ENCODE measurements around the gene COX6A2.
A peak's percentile ranks its signal among the peaks of the same experiment; 100 is the strongest.
"Not testable (repeated sequence)": the region's sequence is repeated elsewhere in the genome, so short reads cannot be mapped to it uniquely, and the experiment has no call there.

Gene COX6A2

DNA sequence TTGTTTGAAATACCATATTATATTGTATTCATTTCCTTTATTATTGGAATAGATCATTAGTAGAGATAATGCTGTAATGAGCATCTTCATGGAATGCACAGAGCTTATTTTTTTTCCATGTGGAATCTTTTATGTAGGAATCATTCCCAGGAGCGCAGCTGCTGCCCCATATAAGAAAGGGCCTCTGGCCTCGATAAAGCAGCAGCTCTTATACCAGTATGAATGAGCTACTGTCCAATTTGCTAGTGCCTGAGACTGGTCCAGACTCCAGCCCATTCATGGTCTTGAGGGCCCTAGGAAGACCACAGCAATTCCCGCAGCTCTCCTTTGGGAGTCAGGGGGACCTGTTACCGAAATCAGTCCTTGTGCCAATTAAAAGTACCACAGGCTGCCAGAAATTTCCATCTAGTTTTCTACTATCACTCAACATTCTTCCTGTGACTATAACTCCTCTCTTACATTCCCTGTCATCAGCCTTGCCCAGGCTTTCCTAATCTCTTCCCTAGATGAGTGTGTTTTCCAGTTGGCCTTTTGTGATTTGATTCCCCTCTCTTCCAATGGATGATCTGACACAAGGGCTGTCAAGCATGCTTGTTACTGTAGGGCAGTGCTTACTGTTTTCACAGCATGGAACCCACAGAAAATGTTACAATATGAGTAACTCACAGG, 12.5 kb upstream of the COX6A2 start:
- H2BK15ac ChIP-seq (replicated peaks; ENCODE audit: low read depth) = no peak overlapping the region
- no peak for DNase-seq
- no peaks in the 10 kb centered on the region for H3K79me1 ChIP-seq (ENCODE audit: low read length)
- H3K27ac ChIP-seq (ENCODE audit: low read depth, low read length) = no peak overlapping the region
- no peaks in the 10 kb centered on the region for H3K27me3 ChIP-seq (ENCODE audit: insufficient read depth, low read length, poor library complexity)
- H3K36me3 ChIP-seq (ENCODE audit: control insufficient read depth, insufficient read depth, low read length) = no peaks in the 10 kb centered on the region
- no peak overlapping the region for H2BK5ac ChIP-seq (ENCODE audit: low read length)
- H4K8ac ChIP-seq (ENCODE audit: low read depth, low read length) = no peak overlapping the region
- H3K4me1 ChIP-seq (ENCODE audit: control insufficient read depth, low read depth, low read length) = no peaks in the 10 kb centered on the region
- no peak overlapping the region for H3K4me2 ChIP-seq (ENCODE audit: low read length)
- no peaks in the 10 kb centered on the region for H3K79me2 ChIP-seq (ENCODE audit: control insufficient read depth, insufficient read depth, low read length)
- no peak overlapping the region for H3K4ac ChIP-seq (ENCODE audit: low read depth, low read length)
- no peak overlapping the region for H2BK120ac ChIP-seq (ENCODE audit: low read depth, low read length)
- no peak overlapping the region for H3K23ac ChIP-seq (ENCODE audit: low read length)
- H2AK5ac ChIP-seq (ENCODE audit: low read length) = no peak overlapping the region
- no peak overlapping the region for H3K56ac ChIP-seq (ENCODE audit: low read length)
- H3K4me3 ChIP-seq (ENCODE audit: low read length) = no peak overlapping the region
- H3K9ac ChIP-seq (ENCODE audit: low read length) = no peak overlapping the region
- WGBS (ENCODE audit: extremely low coverage, insufficient coverage, low lambda C conversion rate) = no CpG with 5 or more reads among the region's 4 CpGs
- no peak overlapping the region for H4K5ac ChIP-seq (ENCODE audit: low read length)
- no peak overlapping the region for H3K18ac ChIP-seq (ENCODE audit: low read length)

DNA sequence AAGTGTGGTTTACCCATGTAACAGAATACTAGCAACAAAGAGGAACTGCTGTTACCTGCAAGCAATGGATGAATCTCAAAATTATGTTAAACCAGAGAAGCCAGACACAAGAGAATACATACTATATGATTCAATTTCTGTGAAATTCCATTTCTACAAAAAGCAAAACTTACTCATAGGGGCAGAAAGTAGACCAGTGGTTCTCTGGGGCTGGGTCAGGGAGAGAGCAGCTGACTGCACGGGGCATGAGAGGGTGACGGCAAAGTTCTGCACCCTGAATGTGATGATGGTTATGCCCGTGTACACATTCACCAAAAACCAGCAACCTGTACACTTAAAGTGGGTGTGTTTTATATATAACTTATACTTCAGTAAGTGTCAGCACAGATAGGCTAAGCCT, 11.4 kb upstream of the COX6A2 start:
- no peak overlapping the region for H2BK120ac ChIP-seq (ENCODE audit: low read depth, low read length)
- H3K9ac ChIP-seq (ENCODE audit: low read length) = no peak overlapping the region
- no peak overlapping the region for H4K8ac ChIP-seq (ENCODE audit: low read depth, low read length)
- no peak overlapping the region for H3K4ac ChIP-seq (ENCODE audit: low read depth, low read length)
- no peak overlapping the region for H3K27ac ChIP-seq (ENCODE audit: low read depth, low read length)
- H3K36me3 ChIP-seq (ENCODE audit: control insufficient read depth, insufficient read depth, low read length) = no peaks in the 10 kb centered on the region
- H3K56ac ChIP-seq (ENCODE audit: low read length) = no peak overlapping the region
- H3K27me3 ChIP-seq (ENCODE audit: insufficient read depth, low read length, poor library complexity) = no peaks in the 10 kb centered on the region
- no peak for DNase-seq
- no peaks in the 10 kb centered on the region for H3K79me2 ChIP-seq (ENCODE audit: control insufficient read depth, insufficient read depth, low read length)
- no peak overlapping the region for H3K4me2 ChIP-seq (ENCODE audit: low read length)
- H3K23ac ChIP-seq (ENCODE audit: low read length) = no peak overlapping the region
- no peaks in the 10 kb centered on the region for H3K79me1 ChIP-seq (ENCODE audit: low read length)
- no peak overlapping the region for H2AK5ac ChIP-seq (ENCODE audit: low read length)
- H2BK5ac ChIP-seq (ENCODE audit: low read length) = no peak overlapping the region
- H3K18ac ChIP-seq (ENCODE audit: low read length) = no peak overlapping the region
- no peak overlapping the region for H2BK15ac ChIP-seq (replicated peaks; ENCODE audit: low read depth)
- no peaks in the 10 kb centered on the region for H3K4me1 ChIP-seq (ENCODE audit: control insufficient read depth, low read depth, low read length)
- WGBS (ENCODE audit: extremely low coverage, insufficient coverage, low lambda C conversion rate) = no CpG with 5 or more reads among the region's 3 CpGs
- H4K5ac ChIP-seq (ENCODE audit: low read length) = no peak overlapping the region
- H3K4me3 ChIP-seq (ENCODE audit: low read length) = no peak overlapping the region

DNA sequence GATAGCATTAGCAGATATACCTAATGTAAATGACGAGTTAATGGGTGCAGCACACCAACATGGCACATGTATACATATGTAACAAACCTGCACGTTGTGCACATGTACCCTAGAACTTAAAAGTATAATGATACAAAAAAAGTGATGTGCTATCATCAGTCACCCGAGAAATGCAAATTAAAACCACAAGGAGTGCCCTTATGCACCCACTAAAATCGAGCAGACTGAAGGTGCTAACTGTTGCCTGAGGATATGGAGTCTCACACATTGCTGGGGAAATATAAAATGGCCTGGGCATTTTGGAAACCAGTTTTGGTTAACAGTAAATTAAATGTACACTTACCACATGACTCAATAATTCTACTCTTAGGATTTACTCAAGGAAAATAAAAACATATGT, 10.9 kb upstream of the COX6A2 start:
- H3K18ac ChIP-seq (ENCODE audit: low read length); H2BK5ac ChIP-seq (ENCODE audit: low read length); H3K4me2 ChIP-seq (ENCODE audit: low read length); H2BK15ac ChIP-seq (replicated peaks; ENCODE audit: low read depth); H3K27me3 ChIP-seq (ENCODE audit: insufficient read depth, low read length, poor library complexity); H3K79me1 ChIP-seq (ENCODE audit: low read length); H2BK120ac ChIP-seq (ENCODE audit: low read depth, low read length); H3K27ac ChIP-seq (ENCODE audit: low read depth, low read length); H3K23ac ChIP-seq (ENCODE audit: low read length); H3K36me3 ChIP-seq (ENCODE audit: control insufficient read depth, insufficient read depth, low read length); H4K5ac ChIP-seq (ENCODE audit: low read length); H4K8ac ChIP-seq (ENCODE audit: low read depth, low read length); H2AK5ac ChIP-seq (ENCODE audit: low read length); H3K79me2 ChIP-seq (ENCODE audit: control insufficient read depth, insufficient read depth, low read length); H3K4me3 ChIP-seq (ENCODE audit: low read length); H3K4me1 ChIP-seq (ENCODE audit: control insufficient read depth, low read depth, low read length); H3K56ac ChIP-seq (ENCODE audit: low read length); DNase-seq; H3K4ac ChIP-seq (ENCODE audit: low read depth, low read length); H3K9ac ChIP-seq (ENCODE audit: low read length): not testable (repeated sequence)
- WGBS (ENCODE audit: extremely low coverage, insufficient coverage, low lambda C conversion rate) = no CpG with 5 or more reads among the region's 4 CpGs

DNA sequence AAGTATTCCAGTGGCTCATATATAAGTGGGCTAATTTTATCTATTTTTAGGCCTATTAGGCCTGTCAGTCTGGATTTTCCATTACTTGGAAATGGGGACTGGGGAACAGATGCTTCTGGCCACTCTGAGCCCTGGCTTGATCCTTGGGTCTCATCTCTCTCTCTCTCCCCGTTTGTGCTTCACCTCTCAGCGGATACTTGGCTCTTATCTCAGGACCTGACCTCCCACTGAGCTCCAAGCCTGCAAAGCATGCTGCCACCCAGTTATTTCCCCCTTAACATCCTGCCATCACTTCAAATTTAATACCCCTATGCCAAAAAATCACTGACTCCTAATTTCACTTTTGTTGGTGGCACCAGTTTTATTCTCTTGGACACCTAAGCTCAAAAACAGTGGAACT, 10.3 kb upstream of the COX6A2 start:
- Histone ChIP-seq H3K79me1 (ENCODE audit: low read length) (no peaks in the 10 kb centered on the region), H3K27me3 (ENCODE audit: insufficient read depth, low read length, poor library complexity) (no peaks in the 10 kb centered on the region), H3K27ac (ENCODE audit: low read depth, low read length) (no peak overlapping the region), H2BK5ac (ENCODE audit: low read length) (no peak overlapping the region), H4K8ac (ENCODE audit: low read depth, low read length) (no peak overlapping the region), H3K4me3 (ENCODE audit: low read length) (no peak overlapping the region), H2BK120ac (ENCODE audit: low read depth, low read length) (no peak overlapping the region), H3K18ac (ENCODE audit: low read length) (no peak overlapping the region), H3K4me1 (ENCODE audit: control insufficient read depth, low read depth, low read length) (no peaks in the 10 kb centered on the region), H3K4ac (ENCODE audit: low read depth, low read length) (no peak overlapping the region), H3K9ac (ENCODE audit: low read length) (no peak overlapping the region), H3K36me3 (ENCODE audit: control insufficient read depth, insufficient read depth, low read length) (no peaks in the 10 kb centered on the region), H4K5ac (ENCODE audit: low read length) (no peak overlapping the region), H3K79me2 (ENCODE audit: control insufficient read depth, insufficient read depth, low read length) (no peaks in the 10 kb centered on the region), H2BK15ac (replicated peaks; ENCODE audit: low read depth) (no peak overlapping the region), H3K4me2 (ENCODE audit: low read length) (no peak overlapping the region), H3K23ac (ENCODE audit: low read length) (no peak overlapping the region), H3K56ac (ENCODE audit: low read length) (no peak overlapping the region), H2AK5ac (ENCODE audit: low read length) (no peak overlapping the region)
- no CpG with 5 or more reads among the region's 2 CpGs for WGBS (ENCODE audit: extremely low coverage, insufficient coverage, low lambda C conversion rate)
- DNase-seq = peak; percentile 51

DNA sequence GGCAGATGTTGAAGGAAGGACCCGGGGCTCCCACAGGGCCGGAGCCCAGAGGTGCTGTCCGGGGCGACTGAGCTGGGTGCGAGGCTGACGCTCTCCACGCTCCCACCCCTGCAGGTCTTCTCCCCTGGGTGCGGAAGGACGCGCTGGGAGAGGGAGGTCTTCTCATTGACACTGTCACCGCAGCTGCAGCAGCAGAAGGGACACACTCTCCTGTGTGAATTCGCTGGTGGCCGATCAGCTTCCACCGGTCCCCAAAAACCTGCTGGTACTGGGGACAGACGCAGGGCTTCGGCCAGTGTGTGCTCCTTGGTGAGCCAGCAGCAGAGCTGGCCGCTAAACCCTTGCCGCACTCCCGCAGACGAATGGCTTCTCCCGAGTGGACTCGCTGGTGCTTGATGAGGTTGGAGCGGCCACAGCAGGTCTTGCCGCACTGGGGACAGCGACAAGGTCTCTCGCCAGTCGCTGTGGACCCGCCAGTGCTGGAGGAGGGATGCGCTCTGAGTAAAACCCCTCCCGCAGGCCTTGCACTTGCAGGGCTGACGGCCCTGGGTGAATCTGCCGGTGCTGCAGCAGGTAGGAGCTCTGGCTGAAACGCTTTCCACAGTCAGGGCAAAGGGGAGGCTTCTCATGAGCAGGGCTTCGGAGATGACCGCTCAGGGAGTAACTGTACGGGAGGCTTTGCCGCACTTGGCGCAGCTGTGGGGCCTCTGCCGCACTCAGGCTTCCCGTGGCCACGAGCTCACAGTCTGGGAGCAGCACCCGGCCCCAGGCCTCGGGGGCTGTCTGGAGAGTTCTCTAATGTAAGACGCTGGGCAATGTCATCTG, 8.3 kb upstream of the COX6A2 start:
- no peak overlapping the region for H2BK5ac ChIP-seq (ENCODE audit: low read length)
- no CpG with 5 or more reads among the region's 44 CpGs for WGBS (ENCODE audit: extremely low coverage, insufficient coverage, low lambda C conversion rate)
- no peak overlapping the region for H3K27ac ChIP-seq (ENCODE audit: low read depth, low read length)
- no peak overlapping the region for H2BK120ac ChIP-seq (ENCODE audit: low read depth, low read length)
- DNase-seq = no peak
- H3K9ac ChIP-seq (ENCODE audit: low read length) = no peak overlapping the region
- no peak overlapping the region for H3K56ac ChIP-seq (ENCODE audit: low read length)
- no peak overlapping the region for H4K8ac ChIP-seq (ENCODE audit: low read depth, low read length)
- H3K79me1 ChIP-seq (ENCODE audit: low read length) = no peaks in the 10 kb centered on the region
- H2BK15ac ChIP-seq (replicated peaks; ENCODE audit: low read depth) = no peak overlapping the region
- no peaks in the 10 kb centered on the region for H3K27me3 ChIP-seq (ENCODE audit: insufficient read depth, low read length, poor library complexity)
- no peak overlapping the region for H2AK5ac ChIP-seq (ENCODE audit: low read length)
- H3K18ac ChIP-seq (ENCODE audit: low read length) = no peak overlapping the region
- no peaks in the 10 kb centered on the region for H3K79me2 ChIP-seq (ENCODE audit: control insufficient read depth, insufficient read depth, low read length)
- H4K5ac ChIP-seq (ENCODE audit: low read length) = no peak overlapping the region
- no peak overlapping the region for H3K4me3 ChIP-seq (ENCODE audit: low read length)
- H3K4me2 ChIP-seq (ENCODE audit: low read length) = no peak overlapping the region
- H3K4ac ChIP-seq (ENCODE audit: low read depth, low read length) = no peak overlapping the region
- no peaks in the 10 kb centered on the region for H3K4me1 ChIP-seq (ENCODE audit: control insufficient read depth, low read depth, low read length)
- H3K36me3 ChIP-seq (ENCODE audit: control insufficient read depth, insufficient read depth, low read length) = no peaks in the 10 kb centered on the region
- no peak overlapping the region for H3K23ac ChIP-seq (ENCODE audit: low read length)
